ENCODE measurements around the gene EML1. TPM values are rescaled to one million over a fixed set of nuclear protein-coding genes. Genes with fewer than 3 reads are reported as not detected.
A peak's percentile ranks its signal among the peaks of the same experiment; 100 is the strongest.

The EML1 gene, protein sequence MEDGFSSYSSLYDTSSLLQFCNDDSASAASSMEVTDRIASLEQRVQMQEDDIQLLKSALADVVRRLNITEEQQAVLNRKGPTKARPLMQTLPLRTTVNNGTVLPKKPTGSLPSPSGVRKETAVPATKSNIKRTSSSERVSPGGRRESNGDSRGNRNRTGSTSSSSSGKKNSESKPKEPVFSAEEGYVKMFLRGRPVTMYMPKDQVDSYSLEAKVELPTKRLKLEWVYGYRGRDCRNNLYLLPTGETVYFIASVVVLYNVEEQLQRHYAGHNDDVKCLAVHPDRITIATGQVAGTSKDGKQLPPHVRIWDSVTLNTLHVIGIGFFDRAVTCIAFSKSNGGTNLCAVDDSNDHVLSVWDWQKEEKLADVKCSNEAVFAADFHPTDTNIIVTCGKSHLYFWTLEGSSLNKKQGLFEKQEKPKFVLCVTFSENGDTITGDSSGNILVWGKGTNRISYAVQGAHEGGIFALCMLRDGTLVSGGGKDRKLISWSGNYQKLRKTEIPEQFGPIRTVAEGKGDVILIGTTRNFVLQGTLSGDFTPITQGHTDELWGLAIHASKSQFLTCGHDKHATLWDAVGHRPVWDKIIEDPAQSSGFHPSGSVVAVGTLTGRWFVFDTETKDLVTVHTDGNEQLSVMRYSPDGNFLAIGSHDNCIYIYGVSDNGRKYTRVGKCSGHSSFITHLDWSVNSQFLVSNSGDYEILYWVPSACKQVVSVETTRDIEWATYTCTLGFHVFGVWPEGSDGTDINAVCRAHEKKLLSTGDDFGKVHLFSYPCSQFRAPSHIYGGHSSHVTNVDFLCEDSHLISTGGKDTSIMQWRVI
- 10 to 100 TPM in 1 of 3 donors, 1 to 10 TPM in 2; 5.4 to 82.5 (median 8.1) TPM for total RNA-seq
- long read RNA-seq, donor 1, full-length matches to known transcripts: 37 of 123 reads
- long read RNA-seq, donor 1, partial matches to known transcripts: 14 of 123 reads
- long read RNA-seq, donor 1, other reads (novel, unspliced or antisense): 72 of 123 reads
- long read RNA-seq, donor 2: 0 reads

DNA sequence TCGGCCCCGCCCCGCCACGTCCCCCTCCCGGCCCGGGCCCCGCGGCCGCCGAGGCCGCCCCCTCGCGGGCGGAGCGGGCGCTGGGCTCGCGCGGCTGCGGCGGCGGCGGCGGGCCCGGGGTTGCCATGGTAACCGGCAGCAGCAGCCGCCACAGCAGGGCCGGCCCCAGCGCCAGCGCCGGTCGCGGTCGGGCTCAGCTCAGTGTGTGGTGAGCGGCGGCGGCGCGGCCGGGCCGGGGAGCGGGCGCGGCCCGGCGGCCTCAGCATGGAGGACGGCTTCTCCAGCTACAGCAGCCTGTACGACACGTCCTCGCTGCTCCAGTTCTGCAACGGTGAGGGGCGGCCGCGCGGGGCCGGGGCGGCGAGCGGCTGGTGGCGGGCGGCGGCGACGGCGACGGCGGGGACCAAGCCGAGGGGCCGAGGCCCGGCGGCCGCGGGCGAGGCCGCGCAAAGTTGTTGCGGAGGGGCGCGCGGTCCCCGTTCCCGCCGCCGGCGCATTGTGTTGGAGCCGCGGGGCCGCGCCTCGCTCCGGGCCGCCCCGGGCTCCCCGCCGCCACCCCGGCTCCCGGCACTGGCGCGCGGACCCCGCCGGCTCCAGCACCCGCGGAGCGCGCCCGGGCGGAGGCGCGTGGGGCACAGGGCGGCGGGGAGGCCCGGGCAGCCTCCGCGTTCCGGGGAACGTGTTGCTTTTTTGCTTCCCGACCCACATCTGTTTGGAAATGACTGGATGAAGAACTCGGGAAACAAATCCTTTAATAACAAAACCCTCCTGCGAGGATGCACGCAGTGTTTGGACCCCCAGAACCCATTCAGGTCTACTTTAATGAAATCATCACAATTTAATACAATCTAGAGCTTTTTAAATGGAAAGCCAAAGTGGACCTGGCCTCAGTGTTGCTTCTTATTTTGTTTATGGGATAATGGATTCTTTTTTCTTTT, at the start of gene EML1:
TSS of gene EML1 (plus strand) at position 201 of the 938 bp plus-strand sequence. CDS start at position 265, 64 bp downstream.
- Histone ChIP-seq H3K4me1 (ENCODE audit: low read depth) (peaks cover 6% of the 10 kb centered on the region), H3K36me3 (ENCODE audit: low read depth) (no peaks in the 10 kb centered on the region), H3K4me3 (no peak within 1 kb of the TSS), H3K9me3 (no peaks in the 10 kb centered on the region)
- TF ChIP-seq, protein P1, sequence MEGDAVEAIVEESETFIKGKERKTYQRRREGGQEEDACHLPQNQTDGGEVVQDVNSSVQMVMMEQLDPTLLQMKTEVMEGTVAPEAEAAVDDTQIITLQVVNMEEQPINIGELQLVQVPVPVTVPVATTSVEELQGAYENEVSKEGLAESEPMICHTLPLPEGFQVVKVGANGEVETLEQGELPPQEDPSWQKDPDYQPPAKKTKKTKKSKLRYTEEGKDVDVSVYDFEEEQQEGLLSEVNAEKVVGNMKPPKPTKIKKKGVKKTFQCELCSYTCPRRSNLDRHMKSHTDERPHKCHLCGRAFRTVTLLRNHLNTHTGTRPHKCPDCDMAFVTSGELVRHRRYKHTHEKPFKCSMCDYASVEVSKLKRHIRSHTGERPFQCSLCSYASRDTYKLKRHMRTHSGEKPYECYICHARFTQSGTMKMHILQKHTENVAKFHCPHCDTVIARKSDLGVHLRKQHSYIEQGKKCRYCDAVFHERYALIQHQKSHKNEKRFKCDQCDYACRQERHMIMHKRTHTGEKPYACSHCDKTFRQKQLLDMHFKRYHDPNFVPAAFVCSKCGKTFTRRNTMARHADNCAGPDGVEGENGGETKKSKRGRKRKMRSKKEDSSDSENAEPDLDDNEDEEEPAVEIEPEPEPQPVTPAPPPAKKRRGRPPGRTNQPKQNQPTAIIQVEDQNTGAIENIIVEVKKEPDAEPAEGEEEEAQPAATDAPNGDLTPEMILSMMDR (IDR thresholded peaks at IDR 0.05): no peak
- intact Hi-C loops (cut with DNase I, micrococcal nuclease): no loop called here
- DNase-seq (peak; percentile 63 to 75 (median 74)), ATAC-seq (peak; percentile 91)

DNA sequence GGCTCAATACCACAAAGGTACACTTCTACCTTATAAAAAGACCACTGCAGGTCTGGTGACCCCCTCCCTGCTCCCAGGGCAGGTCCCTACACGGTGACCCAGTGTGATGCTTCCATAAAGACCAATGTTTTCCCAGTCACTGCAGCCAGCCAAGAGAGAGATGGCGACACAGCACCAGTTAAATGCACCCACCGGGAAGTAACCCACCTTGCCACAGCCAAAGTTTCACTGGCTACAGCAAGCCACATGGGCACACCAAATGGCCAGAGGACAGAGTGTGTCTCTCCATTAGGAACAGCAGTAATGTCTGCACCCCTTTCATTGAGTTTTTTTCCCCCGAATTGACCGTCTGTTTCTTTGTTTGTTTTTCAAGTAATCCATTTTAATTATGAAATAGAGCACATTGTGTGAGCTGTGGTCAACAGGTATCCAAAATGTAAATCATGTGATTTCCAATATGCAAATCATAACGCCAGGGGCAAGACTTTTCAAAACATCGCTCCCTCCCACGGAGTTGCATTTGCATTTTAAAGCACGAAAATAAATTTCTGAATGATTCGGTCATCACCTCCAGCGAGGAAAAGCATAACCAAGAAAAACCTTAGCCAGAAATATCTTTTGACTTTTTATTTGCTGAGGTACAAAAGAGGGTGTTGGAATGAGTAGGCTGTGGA, 48.9 kb upstream of the EML1 start:
- H3K4me1 ChIP-seq (ENCODE audit: low read depth): peaks cover 4% of the 10 kb centered on the region

DNA sequence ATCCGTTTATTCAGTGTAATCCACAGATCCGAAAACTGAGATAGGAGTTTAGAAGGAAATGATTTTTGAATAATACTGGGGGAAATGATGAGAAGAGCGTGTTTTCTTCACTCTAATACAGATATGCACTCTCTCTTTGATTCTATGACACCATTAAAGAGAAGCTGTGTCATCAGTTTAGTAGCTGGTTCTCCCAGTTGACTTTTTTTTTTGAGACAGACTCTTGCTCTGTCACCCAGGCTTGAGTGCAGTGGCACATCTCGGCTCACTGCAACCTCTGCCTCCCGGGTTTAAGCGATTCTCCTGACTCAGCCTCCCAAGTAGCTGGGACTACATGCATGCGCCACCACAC, 48.4 kb upstream of the EML1 start:
- H3K9me3 ChIP-seq: no peaks in the 10 kb centered on the region
- DNase-seq (no peak), ATAC-seq (no peak)
- H3K4me3 ChIP-seq: no peak overlapping the region
- intact Hi-C loops (cut with DNase I, micrococcal nuclease): no loop called here
- peaks cover 4% of the 10 kb centered on the region for H3K4me1 ChIP-seq (ENCODE audit: low read depth)
- H3K36me3 ChIP-seq (ENCODE audit: low read depth): no peaks in the 10 kb centered on the region
- TF ChIP-seq, protein P1 (IDR thresholded peaks at IDR 0.05): no peak

More for the DNA sequence above, 48.9 kb upstream of the EML1 start:
- ATAC-seq: no peak
- intact Hi-C loops (cut with DNase I, micrococcal nuclease): no loop called here
- Histone ChIP-seq H3K36me3 (ENCODE audit: low read depth) (no peaks in the 10 kb centered on the region), H3K4me3 (no peak overlapping the region), H3K9me3 (no peaks in the 10 kb centered on the region)
- TF ChIP-seq, protein P1 (IDR thresholded peaks at IDR 0.05): no peak
- no peak for DNase-seq

DNA sequence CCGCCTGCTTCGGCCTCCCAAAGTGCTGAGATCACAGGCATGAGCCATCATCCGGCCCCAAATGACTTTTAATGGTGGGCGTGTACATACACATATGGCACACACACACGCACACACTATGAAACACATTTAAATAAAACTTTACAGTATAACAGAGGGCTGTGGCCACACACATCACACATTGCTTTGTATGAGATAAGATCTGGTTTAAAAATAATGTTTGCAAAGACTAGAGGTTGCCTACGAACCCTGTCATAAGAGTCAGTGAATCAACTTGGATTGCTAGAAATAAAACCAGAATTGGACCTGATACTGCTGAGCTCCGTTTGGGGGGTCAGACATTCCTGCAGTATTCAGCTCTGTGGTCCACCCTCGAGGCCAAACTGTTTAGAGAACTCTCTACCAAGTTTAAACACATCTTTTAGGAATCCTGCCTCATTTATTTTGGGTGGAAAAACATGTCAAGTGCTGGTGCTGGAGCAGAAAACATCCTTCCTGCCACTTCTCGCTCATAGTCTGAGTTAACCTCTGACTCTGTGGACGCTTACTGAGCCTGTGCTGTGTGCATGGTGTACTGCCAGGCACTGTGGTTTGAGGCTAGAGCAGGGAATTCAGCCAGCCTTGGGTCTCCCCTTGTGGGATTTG, 47.8 kb upstream of the EML1 start:
- intact Hi-C loops (cut with DNase I, micrococcal nuclease): no loop called here
- Histone ChIP-seq H3K4me1 (ENCODE audit: low read depth) (peaks cover 4% of the 10 kb centered on the region), H3K4me3 (no peak overlapping the region), H3K36me3 (ENCODE audit: low read depth) (no peaks in the 10 kb centered on the region), H3K9me3 (no peaks in the 10 kb centered on the region)
- DNase-seq: no peak
- ATAC-seq: peak; percentile 47
- TF ChIP-seq, protein P1 (IDR thresholded peaks at IDR 0.05): no peak
